Colonic mucosa (tissue), 4 donors: ENCODE data around the gene GIGYF2. TPM values are rescaled to one million over a fixed set of nuclear protein-coding genes. Genes with fewer than 3 reads are reported as not detected.

ENCODE experiments used
- DNase-seq: peaks from one replicate; pipeline ENCODE4 v3.0.0-alpha.2; 2020
- H3K27ac ChIP-seq: fragments of 200-600 bp; one replicate; pipeline ENCODE4 v1.8.0; 2021
- H3K27me3 ChIP-seq: fragments of 200-600 bp; one replicate; pipeline ENCODE4 v1.8.0; 2021
- H3K36me3 ChIP-seq: fragments of 200-600 bp; one replicate; pipeline ENCODE4 v1.8.0; 2021
- H3K4me1 ChIP-seq: fragments of 200-600 bp; one replicate; pipeline ENCODE4 v1.8.0; 2021; ENCODE audit warnings: mild to moderate bottlenecking
- H3K4me3 ChIP-seq: fragments of 200-600 bp; one replicate; pipeline ENCODE4 v1.8.0; 2021
- H3K9ac ChIP-seq, 2 donors: one replicate each; pipeline ENCODE4 v1.7.0; 2013; ENCODE audit warnings: control low read depth in 2 of 2, low read depth in 2 of 2, low read length in 2 of 2
- H3K9me3 ChIP-seq: fragments of 200-600 bp; one replicate; pipeline ENCODE4 v1.8.0; 2021
- CTCF ChIP-seq: fragments of 200-600 bp; IDR thresholded peaks from one replicate; pipeline ENCODE4 v1.8.0; 2022; ENCODE audit warnings: antibody characterized with exemption, mild to moderate bottlenecking
- intact Hi-C: fragments of 100-400 bp; cut with DNase I; formaldehyde crosslinking; loops from one replicate; pipeline ENCODE4 v1.14.1; 2022
- total RNA-seq, 2 donors: library from RNA; stranded (reverse); fragmentation: NEBNext Ultra II Directional in 1 of 2; extraction: Animal tissue kit (Norgen Biotek cat#: 25700) in 1 of 2; gene quantifications; one replicate each; pipeline ENCODE4 v1.2.1, GENCODE V29; 2021
- donor health status: healthy.
- donor health status: DM: no; HTN: no; CAD: no.
- donor health status: DM: no; HTN: no; CAD: no.

Gene GIGYF2
- total RNA-seq, 2 donors from 2014 or later: 48.8 to 49.3 TPM

GRCh38 chr2:232838406-232838874 lies 141.3 kb downstream of the GIGYF2 start:
- peak; percentile 76 for DNase-seq
- H3K9ac ChIP-seq: peak overlapping the region in 1 of 2 donors; percentile 65

GRCh38 chr2:232839411-232840079 lies 142.4 kb downstream of the GIGYF2 start:
- Histone ChIP-seq H3K4me1 (peaks cover 15% of the 10 kb centered on the region), H3K9ac (peak overlapping the region in 1 of 2 donors; percentile 9)

More at GRCh38 chr2:232838406-232838874, 141.3 kb downstream of the GIGYF2 start:
- H3K27me3 ChIP-seq: no peaks in the 10 kb centered on the region
- no peaks in the 10 kb centered on the region for H3K9me3 ChIP-seq
- TF ChIP-seq CTCF: no peak
- H3K36me3 ChIP-seq: no peaks in the 10 kb centered on the region
- H3K4me1 ChIP-seq: peaks cover 15% of the 10 kb centered on the region
- H3K27ac ChIP-seq: peak overlapping the region; percentile 53
- intact Hi-C loops: no loop called here
- no peak overlapping the region for H3K4me3 ChIP-seq

GRCh38 chr2:232842689-232843088 lies 145.6 kb downstream of the GIGYF2 start:
- H3K4me1 ChIP-seq: peaks cover 10% of the 10 kb centered on the region
- no peak overlapping the region for H3K9ac ChIP-seq
- intact Hi-C loops: no loop called here
- peaks cover 8% of the 10 kb centered on the region for H3K36me3 ChIP-seq
- H3K27me3 ChIP-seq: no peaks in the 10 kb centered on the region
- no peak for DNase-seq
- no peak for TF ChIP-seq CTCF
- no peaks in the 10 kb centered on the region for H3K9me3 ChIP-seq
- H3K27ac ChIP-seq: no peak overlapping the region
- no peak overlapping the region for H3K4me3 ChIP-seq

More at GRCh38 chr2:232839411-232840079, 142.4 kb downstream of the GIGYF2 start:
- DNase-seq: peak; percentile 74
- Histone ChIP-seq H3K27me3 (no peaks in the 10 kb centered on the region), H3K36me3 (peaks cover 3% of the 10 kb centered on the region), H3K27ac (peak overlapping the region; percentile 53), H3K9me3 (no peaks in the 10 kb centered on the region), H3K4me3 (no peak overlapping the region)
- intact Hi-C loops: no loop called here
- no peak for TF ChIP-seq CTCF

- Histone ChIP-seq H3K9me3 (no peaks in the 10 kb centered on the region), H3K9ac (no peak overlapping the region), H3K27me3 (no peaks in the 10 kb centered on the region), H3K27ac (no peak overlapping the region), H3K4me1 (peaks cover 3% of the 10 kb centered on the region), H3K36me3 (peaks cover 8% of the 10 kb centered on the region), H3K4me3 (no peak overlapping the region)
- DNase-seq: no peak
- intact Hi-C loops: no loop called here
- no peak for TF ChIP-seq CTCF
These were observed 146.7 kb downstream of the GIGYF2 start for GRCh38 chr2:232843834-232844233.

- TF ChIP-seq CTCF: no peak
- Histone ChIP-seq H3K36me3 (peaks cover 8% of the 10 kb centered on the region), H3K4me1 (no peaks in the 10 kb centered on the region), H3K9me3 (no peaks in the 10 kb centered on the region), H3K9ac (no peak overlapping the region), H3K27me3 (no peaks in the 10 kb centered on the region), H3K4me3 (no peak overlapping the region), H3K27ac (no peak overlapping the region)
- intact Hi-C loops: loop anchor here (5.0 kb wide), 1 partner anchor 406 kb away; the partner anchor contains the start of gene ATG16L1
- no peak for DNase-seq
These were observed 148.9 kb downstream of the GIGYF2 start for GRCh38 chr2:232846055-232846454.
